GM23338 (cell line): ENCODE results near the gene RIC3.
A peak's percentile ranks its signal among the peaks of the same experiment; 100 is the strongest.

Experiments used
- EZH2 ChIP-seq: fragments of 200-600 bp; sonication (generic); IDR thresholded peaks from one replicate; pipeline ENCODE4 v1.8.0; 2017; ENCODE audit warnings: antibody characterized with exemption, mild to moderate bottlenecking, low read depth; ENCODE audit not compliant: unreplicated experiment
- TF ChIP-seq, protein P1 (sequence below), 2 experiments: fragments of 200-600 bp in 1 of 2; sonication (generic) in 1 of 2; conservative IDR thresholded peaks; 2 replicates each; pipeline versions ENCODE4 v1.5.1 to v1.6.1; 2016 to 2017; ENCODE audit warnings: antibody characterized with exemption in 2 of 2, low read depth in 2 of 2, mild to moderate bottlenecking in 2 of 2, moderate library complexity in 1 of 2

DNA sequence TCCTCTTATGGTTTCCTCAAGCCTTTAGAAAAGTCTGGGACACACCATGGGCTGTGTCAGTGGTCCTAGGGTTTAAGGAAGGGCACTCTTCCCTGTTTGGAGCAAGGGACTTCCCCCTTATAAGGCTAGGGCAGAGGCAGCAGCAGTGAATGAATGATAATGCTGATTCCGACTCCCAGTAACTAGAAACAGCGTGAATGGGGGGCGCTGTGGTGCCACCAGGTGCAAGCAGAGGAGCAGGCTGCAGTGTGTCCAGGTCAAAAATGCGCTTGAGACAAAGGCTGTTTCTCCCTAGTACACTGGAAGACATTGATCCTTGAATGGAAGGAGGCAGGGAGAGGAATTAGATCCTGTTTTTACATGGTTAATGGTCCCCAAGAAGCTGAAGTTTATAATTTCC lies 11.6 kb upstream of the RIC3 start:
- TF ChIP-seq EZH2 = no peak
- TF ChIP-seq, protein P1, sequence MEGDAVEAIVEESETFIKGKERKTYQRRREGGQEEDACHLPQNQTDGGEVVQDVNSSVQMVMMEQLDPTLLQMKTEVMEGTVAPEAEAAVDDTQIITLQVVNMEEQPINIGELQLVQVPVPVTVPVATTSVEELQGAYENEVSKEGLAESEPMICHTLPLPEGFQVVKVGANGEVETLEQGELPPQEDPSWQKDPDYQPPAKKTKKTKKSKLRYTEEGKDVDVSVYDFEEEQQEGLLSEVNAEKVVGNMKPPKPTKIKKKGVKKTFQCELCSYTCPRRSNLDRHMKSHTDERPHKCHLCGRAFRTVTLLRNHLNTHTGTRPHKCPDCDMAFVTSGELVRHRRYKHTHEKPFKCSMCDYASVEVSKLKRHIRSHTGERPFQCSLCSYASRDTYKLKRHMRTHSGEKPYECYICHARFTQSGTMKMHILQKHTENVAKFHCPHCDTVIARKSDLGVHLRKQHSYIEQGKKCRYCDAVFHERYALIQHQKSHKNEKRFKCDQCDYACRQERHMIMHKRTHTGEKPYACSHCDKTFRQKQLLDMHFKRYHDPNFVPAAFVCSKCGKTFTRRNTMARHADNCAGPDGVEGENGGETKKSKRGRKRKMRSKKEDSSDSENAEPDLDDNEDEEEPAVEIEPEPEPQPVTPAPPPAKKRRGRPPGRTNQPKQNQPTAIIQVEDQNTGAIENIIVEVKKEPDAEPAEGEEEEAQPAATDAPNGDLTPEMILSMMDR (conservative IDR thresholded peaks at IDR 0.05; ENCODE audit: low read depth in 2 of 2) = peak; percentile 59 to 82
